GM12872 (cell line): ENCODE measurements around the gene HES2.

ENCODE experiments used
- CTCF ChIP-seq: IDR thresholded peaks from 3 replicates; pipeline ENCODE4 v1.5.1; 2011; ENCODE audit warnings: low read depth, mild to moderate bottlenecking, low read length, moderate library complexity; ENCODE audit not compliant: insufficient read depth

The HES2 gene

GRCh38 chr1:6391951-6392808, 27.5 kb downstream of the HES2 start:
- TF ChIP-seq CTCF, result no peak

GRCh38 chr1:6389971-6390370, 29.7 kb downstream of the HES2 start:
- TF ChIP-seq CTCF, result no peak

GRCh38 chr1:6386371-6386949, 33.3 kb downstream of the HES2 start:
- TF ChIP-seq CTCF, result no peak

DNA sequence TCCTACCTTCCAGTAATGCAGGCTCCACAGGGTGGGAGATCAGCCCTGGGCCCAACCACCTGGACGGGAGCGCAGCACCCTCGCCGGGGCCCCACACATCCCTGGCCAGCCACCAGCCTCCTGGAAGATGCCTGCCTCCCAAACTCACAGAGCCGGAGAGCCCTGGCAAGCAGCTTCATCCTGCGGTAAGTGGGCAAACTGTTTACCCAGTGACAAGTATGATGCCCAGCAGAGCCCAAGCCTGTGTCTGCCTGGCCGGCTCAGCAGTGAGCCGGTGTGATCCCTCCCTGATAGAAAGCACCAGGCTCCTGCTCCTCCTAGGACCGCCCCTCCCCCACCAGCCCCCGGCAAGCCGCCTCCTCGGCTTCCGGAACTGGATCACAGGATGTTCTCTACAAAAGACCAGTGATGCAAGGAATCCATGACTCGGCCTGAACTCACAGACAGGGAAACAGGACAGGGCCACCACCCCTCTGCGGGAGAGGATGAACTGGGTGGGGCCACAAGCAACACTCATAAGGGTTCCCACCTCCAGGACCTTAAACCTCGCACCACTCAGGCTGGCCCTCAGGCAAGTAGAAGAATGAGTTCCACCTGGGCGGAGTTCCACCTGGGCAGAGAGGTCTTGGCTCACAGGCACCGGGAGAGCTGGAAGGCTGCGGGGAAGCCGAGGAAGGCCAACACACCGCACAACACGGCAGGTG, 34.1 kb downstream of the HES2 start:
- TF ChIP-seq CTCF, result no peak

DNA sequence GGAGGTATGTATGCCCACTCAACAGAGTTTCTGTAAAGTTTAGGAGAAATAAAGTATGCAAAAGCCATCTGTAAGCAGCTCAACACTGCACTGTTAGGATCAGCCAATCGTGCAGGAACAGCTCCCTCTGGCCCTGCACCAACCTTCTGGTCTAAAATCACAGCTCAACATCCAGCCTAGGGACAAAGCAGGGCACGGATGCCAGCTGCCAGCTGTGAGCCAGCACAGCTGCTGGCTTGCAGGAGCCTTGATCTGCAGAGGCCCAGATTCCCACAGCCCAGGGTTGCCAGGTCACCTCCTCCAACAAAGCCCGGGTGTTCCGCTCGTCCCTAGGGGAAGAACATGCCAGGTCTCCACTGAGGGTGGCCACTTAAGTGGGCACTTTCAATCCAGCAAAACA, 34.8 kb downstream of the HES2 start:
- TF ChIP-seq CTCF, result no peak

DNA sequence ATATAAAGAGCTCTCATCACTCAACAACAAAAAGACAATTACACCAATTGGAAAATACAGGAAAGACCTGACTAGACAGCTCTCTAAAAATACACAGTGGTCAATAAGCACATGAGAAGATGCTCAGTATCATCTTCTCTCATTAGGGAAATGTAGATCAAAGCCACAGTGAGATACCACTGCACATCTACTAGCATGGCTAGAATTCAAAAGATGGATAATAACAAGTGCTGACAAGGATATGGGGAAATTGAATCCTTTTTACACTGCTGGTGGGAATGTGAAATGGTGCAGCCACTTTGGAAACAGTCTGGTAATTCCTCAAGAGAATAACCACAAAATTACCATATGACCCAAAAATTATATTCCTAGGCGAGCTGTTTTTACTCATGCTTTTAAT, 35.6 kb downstream of the HES2 start:
- no peak for TF ChIP-seq CTCF

GRCh38 chr1:6380037-6380436, 39.7 kb downstream of the HES2 start:
- no peak for TF ChIP-seq CTCF
